HEK293 (cell line): ENCODE measurements around the gene AGAP1.

Source experiments
- CTCF ChIA-PET: fragments of 350-600 bp; formaldehyde crosslinking; extraction: SDS; loops from one replicate; lab custom pipeline; 2021; ENCODE audit warnings: antibody characterized with exemption; lab: Yijun Ruan, JAX
- POLR2A ChIA-PET: fragments of 300-600 bp; formaldehyde crosslinking; extraction: SDS; loops from one replicate; lab custom pipeline; 2020; ENCODE audit warnings: antibody characterized with exemption, inconsistent platforms; lab: Yijun Ruan, JAX
- H3K27ac ChIP-seq: fragments of 200-500 bp; sonication (Bioruptor generic); 2 replicates; pipeline ENCODE4 v1.5.1; 2014; ENCODE audit warnings: low read depth, low read length, control low read depth, inconsistent platforms; ENCODE audit errors: extremely low read depth
- H3K36me3 ChIP-seq, 2 experiments: fragments of 200-500 bp in 1 of 2; sonication (Bioruptor generic) in 1 of 2; 1 replicate in 1 of 2; 2 replicates in 1 of 2; pipeline ENCODE4 v1.5.1; 2014 to 2017; ENCODE audit warnings: inconsistent platforms in 2 of 2, low read length in 2 of 2; ENCODE audit not compliant: control insufficient read depth in 2 of 2, insufficient read depth in 1 of 2
- H3K4me1 ChIP-seq: fragments of 200-500 bp; sonication (Bioruptor generic); 2 replicates; pipeline ENCODE4 v1.5.1; 2014; ENCODE audit warnings: mild to moderate bottlenecking, low read length, inconsistent platforms; ENCODE audit not compliant: control insufficient read depth, insufficient read depth
- H3K4me3 ChIP-seq: 2 replicates; pipeline ENCODE4 v1.5.1; 2011; ENCODE audit warnings: low read depth, mild to moderate bottlenecking, control low read depth, low read length, moderate library complexity
- H3K9me3 ChIP-seq: fragments of 200-500 bp; sonication (Bioruptor generic); 2 replicates; pipeline ENCODE4 v1.5.1; 2014; ENCODE audit warnings: low read depth, low read length, inconsistent platforms; ENCODE audit not compliant: control insufficient read depth, insufficient read depth
- KLF7 ChIP-seq: fragments of 450-650 bp; formaldehyde crosslinking; IDR thresholded peaks from 2 replicates; pipeline ENCODE4 v1.5.1; 2016; ENCODE audit warnings: missing biosample characterization, missing genetic modification characterization, borderline replicate concordance
- MYNN ChIP-seq: fragments of 450-650 bp; formaldehyde crosslinking; IDR thresholded peaks from 2 replicates; pipeline ENCODE4 v1.5.1; 2016; ENCODE audit warnings: missing biosample characterization, missing genetic modification characterization, borderline replicate concordance
- ZNF169 ChIP-seq: fragments of 450-650 bp; formaldehyde crosslinking; IDR thresholded peaks from 2 replicates; pipeline ENCODE4 v1.5.1; 2016; ENCODE audit warnings: missing biosample characterization, missing genetic modification characterization
- ZNF366 ChIP-seq: fragments of 450-650 bp; formaldehyde crosslinking; conservative IDR thresholded peaks from 2 replicates; pipeline ENCODE4 v1.5.1; 2016; ENCODE audit warnings: missing biosample characterization, missing genetic modification characterization
- ZNF394 ChIP-seq: fragments of 450-650 bp; formaldehyde crosslinking; IDR thresholded peaks from 2 replicates; pipeline ENCODE4 v1.5.1; 2016; ENCODE audit warnings: missing biosample characterization, missing genetic modification characterization, mild to moderate bottlenecking, moderate library complexity, borderline replicate concordance
- ZNF473 ChIP-seq: fragments of 450-650 bp; formaldehyde crosslinking; IDR thresholded peaks from 2 replicates; pipeline ENCODE4 v1.5.1; 2017; ENCODE audit warnings: missing biosample characterization, missing genetic modification characterization
- ZNF658 ChIP-seq: fragments of 450-650 bp; formaldehyde crosslinking; IDR thresholded peaks from 2 replicates; pipeline ENCODE4; 2016; ENCODE audit warnings: missing biosample characterization, missing genetic modification characterization
- ZNF660 ChIP-seq: fragments of 450-650 bp; IDR thresholded peaks from 2 replicates; pipeline ENCODE4 v1.5.1; 2018; ENCODE audit warnings: missing biosample characterization, mild to moderate bottlenecking, missing genetic modification characterization
- ZNF664 ChIP-seq: fragments of 450-650 bp; formaldehyde crosslinking; IDR thresholded peaks from 2 replicates; pipeline ENCODE4 v1.5.1; 2016; ENCODE audit warnings: missing biosample characterization, missing genetic modification characterization
- ZNF76 ChIP-seq: fragments of 450-650 bp; formaldehyde crosslinking; IDR thresholded peaks from 2 replicates; pipeline ENCODE4; 2016; ENCODE audit warnings: low read depth, missing biosample characterization, missing genetic modification characterization, borderline replicate concordance
- ZNF777 ChIP-seq: fragments of 450-650 bp; formaldehyde crosslinking; IDR thresholded peaks from 2 replicates; pipeline ENCODE4 v1.5.1; 2017; ENCODE audit warnings: missing biosample characterization, missing genetic modification characterization, borderline replicate concordance
- ZNF837 ChIP-seq: fragments of 450-650 bp; formaldehyde crosslinking; IDR thresholded peaks from 2 replicates; pipeline ENCODE4 v1.5.1; 2016; ENCODE audit warnings: missing biosample characterization, missing genetic modification characterization
- TF ChIP-seq, protein P1 (sequence below): sonication (generic); formaldehyde crosslinking; IDR thresholded peaks from 2 replicates; pipeline ENCODE4 v1.8.1; 2022; ENCODE audit warnings: mild to moderate bottlenecking, moderate library complexity, missing genetic modification reagents
- TF ChIP-seq, protein P2 (sequence below): fragments of 450-650 bp; formaldehyde crosslinking; IDR thresholded peaks from 2 replicates; pipeline ENCODE4 v1.5.1; 2016; ENCODE audit warnings: missing biosample characterization, missing genetic modification characterization
- TF ChIP-seq, protein P3 (sequence below): fragments of 450-650 bp; formaldehyde crosslinking; IDR thresholded peaks from 2 replicates; pipeline ENCODE4 v1.5.1; 2016; ENCODE audit warnings: missing biosample characterization, missing genetic modification characterization

AGAP1 gene

DNA sequence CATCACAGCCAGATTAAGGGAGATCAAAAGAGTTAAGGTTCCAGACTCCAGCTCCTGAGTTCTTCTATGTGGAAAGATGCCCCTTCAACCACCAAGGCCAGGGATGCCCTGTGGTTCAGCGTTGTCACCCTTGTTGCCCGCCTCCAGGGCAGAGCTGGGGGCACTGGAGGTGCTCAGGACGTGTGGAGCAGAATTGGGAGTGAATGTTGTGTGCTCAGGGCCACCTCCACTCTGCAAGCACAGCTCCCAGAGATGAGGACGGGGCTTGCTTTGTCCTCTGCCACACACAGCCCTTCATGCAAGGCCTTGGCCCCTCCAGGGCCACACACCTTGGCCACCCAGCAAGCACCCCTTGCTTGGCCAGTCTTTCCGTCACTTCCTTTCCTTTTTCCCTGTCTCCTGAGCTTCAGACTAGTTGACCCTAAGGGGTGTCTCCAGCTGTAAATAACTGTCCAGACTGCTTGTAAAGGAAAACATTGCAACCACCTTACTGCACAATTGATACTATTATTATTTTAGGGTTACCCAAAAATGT is 103.3 kb downstream of the AGAP1 start:
- no peak overlapping the region for H3K27ac ChIP-seq
- ChIA-PET CTCF (interaction anchor here (0.6 to 8.0 kb wide), 6 partner anchors 22 to 463 kb away, joined by 3 to 173 read pairs (median 3); no protein-coding TSS in a partner anchor), POLR2A (no interaction called here)
- H3K4me3 ChIP-seq, result no peak overlapping the region
- H3K36me3 ChIP-seq, result no peaks in the 10 kb centered on the region
- 0 out of 2 replicates have a peak, but pooled peaks cover 2% of the 10 kb centered on the region for H3K4me1 ChIP-seq
- H3K9me3 ChIP-seq, result no peaks in the 10 kb centered on the region
- no peak for TF ChIP-seq MYNN
- TF ChIP-seq KLF7, result no peak
- TF ChIP-seq ZNF169 (tag by site-specific recombination), result no peak

DNA sequence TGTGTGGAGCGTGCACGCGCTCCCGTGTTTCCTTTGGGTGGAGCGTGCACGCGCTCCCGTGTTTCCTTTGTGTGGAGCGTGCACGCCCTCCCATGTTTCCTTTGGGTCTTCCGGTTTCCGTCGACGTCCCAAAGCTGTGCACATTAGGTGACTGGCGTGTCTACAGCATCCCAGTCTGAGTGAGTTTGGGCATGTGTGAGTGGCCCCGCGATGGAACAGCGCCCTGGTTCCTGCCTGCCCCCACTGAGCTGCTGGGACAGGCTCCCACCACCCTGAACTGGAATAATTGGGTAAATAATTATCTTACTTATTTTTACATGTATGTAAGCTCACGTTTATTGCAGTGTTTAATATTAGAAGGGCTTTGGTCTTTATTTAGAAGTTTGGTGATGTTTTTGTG is 104.2 kb downstream of the AGAP1 start:
- Histone ChIP-seq H3K36me3 (no peaks in the 10 kb centered on the region), H3K4me3 (no peak overlapping the region), H3K27ac (no peak overlapping the region), H3K4me1 (0 out of 2 replicates have a peak, but pooled peaks cover 2% of the 10 kb centered on the region), H3K9me3 (no peaks in the 10 kb centered on the region)
- TF ChIP-seq ZNF658 (tag by site-specific recombination), result no peak
- TF ChIP-seq ZNF777 (tag by site-specific recombination), result no peak
- TF ChIP-seq ZNF366 (tag by site-specific recombination), result no peak
- TF ChIP-seq ZNF664 (tag by site-specific recombination), result no peak
- no peak for TF ChIP-seq ZNF76 (tag by site-specific recombination)
- TF ChIP-seq, protein P1, sequence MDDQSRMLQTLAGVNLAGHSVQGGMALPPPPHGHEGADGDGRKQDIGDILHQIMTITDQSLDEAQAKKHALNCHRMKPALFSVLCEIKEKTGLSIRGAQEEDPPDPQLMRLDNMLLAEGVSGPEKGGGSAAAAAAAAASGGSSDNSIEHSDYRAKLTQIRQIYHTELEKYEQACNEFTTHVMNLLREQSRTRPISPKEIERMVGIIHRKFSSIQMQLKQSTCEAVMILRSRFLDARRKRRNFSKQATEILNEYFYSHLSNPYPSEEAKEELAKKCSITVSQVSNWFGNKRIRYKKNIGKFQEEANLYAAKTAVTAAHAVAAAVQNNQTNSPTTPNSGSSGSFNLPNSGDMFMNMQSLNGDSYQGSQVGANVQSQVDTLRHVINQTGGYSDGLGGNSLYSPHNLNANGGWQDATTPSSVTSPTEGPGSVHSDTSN (CRISPR knock-in tag), result no peak
- TF ChIP-seq, protein P2, sequence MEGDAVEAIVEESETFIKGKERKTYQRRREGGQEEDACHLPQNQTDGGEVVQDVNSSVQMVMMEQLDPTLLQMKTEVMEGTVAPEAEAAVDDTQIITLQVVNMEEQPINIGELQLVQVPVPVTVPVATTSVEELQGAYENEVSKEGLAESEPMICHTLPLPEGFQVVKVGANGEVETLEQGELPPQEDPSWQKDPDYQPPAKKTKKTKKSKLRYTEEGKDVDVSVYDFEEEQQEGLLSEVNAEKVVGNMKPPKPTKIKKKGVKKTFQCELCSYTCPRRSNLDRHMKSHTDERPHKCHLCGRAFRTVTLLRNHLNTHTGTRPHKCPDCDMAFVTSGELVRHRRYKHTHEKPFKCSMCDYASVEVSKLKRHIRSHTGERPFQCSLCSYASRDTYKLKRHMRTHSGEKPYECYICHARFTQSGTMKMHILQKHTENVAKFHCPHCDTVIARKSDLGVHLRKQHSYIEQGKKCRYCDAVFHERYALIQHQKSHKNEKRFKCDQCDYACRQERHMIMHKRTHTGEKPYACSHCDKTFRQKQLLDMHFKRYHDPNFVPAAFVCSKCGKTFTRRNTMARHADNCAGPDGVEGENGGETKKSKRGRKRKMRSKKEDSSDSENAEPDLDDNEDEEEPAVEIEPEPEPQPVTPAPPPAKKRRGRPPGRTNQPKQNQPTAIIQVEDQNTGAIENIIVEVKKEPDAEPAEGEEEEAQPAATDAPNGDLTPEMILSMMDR (tag by site-specific recombination), result no peak
- no peak for TF ChIP-seq ZNF660
- no peak for TF ChIP-seq ZNF394 (tag by site-specific recombination)
- TF ChIP-seq ZNF837 (tag by site-specific recombination), result no peak
- TF ChIP-seq, protein P3, sequence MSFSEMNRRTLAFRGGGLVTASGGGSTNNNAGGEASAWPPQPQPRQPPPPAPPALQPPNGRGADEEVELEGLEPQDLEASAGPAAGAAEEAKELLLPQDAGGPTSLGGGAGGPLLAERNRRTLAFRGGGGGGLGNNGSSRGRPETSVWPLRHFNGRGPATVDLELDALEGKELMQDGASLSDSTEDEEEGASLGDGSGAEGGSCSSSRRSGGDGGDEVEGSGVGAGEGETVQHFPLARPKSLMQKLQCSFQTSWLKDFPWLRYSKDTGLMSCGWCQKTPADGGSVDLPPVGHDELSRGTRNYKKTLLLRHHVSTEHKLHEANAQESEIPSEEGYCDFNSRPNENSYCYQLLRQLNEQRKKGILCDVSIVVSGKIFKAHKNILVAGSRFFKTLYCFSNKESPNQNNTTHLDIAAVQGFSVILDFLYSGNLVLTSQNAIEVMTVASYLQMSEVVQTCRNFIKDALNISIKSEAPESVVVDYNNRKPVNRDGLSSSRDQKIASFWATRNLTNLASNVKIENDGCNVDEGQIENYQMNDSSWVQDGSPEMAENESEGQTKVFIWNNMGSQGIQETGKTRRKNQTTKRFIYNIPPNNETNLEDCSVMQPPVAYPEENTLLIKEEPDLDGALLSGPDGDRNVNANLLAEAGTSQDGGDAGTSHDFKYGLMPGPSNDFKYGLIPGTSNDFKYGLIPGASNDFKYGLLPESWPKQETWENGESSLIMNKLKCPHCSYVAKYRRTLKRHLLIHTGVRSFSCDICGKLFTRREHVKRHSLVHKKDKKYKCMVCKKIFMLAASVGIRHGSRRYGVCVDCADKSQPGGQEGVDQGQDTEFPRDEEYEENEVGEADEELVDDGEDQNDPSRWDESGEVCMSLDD (tag by site-specific recombination), result no peak
- TF ChIP-seq ZNF473 (tag by site-specific recombination), result no peak
- ChIA-PET CTCF (interaction anchor here (0.7 to 8.0 kb wide), 2 partner anchors 145 to 447 kb away, joined by 3 to 173 read pairs; no protein-coding TSS in a partner anchor), POLR2A (no interaction called here)
